ENCODE data around the gene RTN4R.
"Not testable (repeated sequence)": the region's sequence is repeated elsewhere in the genome, so short reads cannot be mapped to it uniquely, and the experiment has no call there.

Gene RTN4R

DNA sequence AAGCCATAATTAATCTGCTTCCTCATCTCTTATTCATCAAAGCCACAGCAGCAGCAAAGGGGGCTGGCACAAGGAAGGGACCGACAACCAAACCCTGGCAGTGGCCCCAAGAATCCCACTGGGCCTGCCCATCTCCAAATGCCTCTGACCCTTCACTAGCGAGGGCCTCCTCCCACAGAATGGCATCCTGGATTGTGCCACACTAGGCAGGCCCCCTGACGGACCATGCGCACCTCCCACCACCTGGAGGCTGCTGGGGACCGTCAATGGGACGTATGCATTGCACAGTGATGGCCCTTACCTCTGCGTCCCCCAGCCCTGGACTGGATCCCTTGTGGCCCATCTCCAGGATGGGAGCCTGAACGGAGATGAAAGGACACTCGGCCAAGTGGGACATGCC, 4.1 kb upstream of the RTN4R start:
- no peak for DNase-seq (ENCODE audit: extremely low read depth, low read depth)
- H3K4me3 ChIP-seq (replicated peaks; ENCODE audit: low read depth, low read length): no peak overlapping the region
- TF ChIP-seq, protein P1, sequence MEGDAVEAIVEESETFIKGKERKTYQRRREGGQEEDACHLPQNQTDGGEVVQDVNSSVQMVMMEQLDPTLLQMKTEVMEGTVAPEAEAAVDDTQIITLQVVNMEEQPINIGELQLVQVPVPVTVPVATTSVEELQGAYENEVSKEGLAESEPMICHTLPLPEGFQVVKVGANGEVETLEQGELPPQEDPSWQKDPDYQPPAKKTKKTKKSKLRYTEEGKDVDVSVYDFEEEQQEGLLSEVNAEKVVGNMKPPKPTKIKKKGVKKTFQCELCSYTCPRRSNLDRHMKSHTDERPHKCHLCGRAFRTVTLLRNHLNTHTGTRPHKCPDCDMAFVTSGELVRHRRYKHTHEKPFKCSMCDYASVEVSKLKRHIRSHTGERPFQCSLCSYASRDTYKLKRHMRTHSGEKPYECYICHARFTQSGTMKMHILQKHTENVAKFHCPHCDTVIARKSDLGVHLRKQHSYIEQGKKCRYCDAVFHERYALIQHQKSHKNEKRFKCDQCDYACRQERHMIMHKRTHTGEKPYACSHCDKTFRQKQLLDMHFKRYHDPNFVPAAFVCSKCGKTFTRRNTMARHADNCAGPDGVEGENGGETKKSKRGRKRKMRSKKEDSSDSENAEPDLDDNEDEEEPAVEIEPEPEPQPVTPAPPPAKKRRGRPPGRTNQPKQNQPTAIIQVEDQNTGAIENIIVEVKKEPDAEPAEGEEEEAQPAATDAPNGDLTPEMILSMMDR (IDR thresholded peaks at IDR 0.05; ENCODE audit: low read depth, low read length, missing control alignments): no peak

DNA sequence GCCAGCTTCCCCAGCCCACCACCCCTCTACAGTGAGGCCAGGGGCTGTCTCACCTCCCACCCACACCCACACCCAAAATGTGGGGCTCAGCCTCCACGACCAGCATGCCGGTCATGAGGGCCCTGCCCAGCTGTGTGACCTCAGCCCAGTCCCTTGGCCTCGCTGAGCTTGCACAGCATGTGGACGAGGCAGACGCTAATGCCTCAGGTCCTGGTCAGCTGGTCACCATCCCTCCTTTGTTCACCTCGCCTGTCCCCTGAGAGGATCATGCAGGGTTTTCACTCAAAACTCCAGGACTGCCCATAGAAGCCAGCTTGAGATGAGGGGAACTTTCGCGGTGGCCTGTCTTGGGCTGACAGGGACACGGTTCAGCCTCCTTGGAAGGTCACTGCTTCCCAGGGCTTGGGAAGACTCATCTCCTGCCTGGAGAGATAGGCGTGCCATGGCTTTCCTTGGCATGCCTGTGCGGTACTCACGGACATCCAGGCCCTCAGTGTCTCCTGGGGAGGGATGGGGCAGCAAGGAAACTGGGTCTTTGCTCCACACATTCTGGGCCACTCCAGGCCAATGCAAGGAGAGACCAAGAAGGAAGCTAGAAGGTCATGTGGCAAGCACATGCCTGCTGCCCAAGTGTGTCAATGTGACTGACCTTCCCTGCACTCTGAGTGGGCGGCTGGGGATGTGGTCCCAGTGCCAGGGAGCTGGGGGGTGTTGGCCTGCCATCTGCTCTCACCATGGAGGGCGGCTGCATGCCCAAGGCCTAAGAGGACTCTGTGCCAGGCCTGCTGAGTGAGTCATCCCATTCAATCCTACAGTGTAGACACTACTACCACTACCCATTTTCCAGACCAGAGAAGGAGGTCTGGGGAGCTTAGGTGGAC, 3.2 kb upstream of the RTN4R start:
- no peak overlapping the region for H3K4me3 ChIP-seq (replicated peaks; ENCODE audit: low read depth, low read length)
- TF ChIP-seq, protein P1 (IDR thresholded peaks at IDR 0.05; ENCODE audit: low read depth, low read length, missing control alignments): no peak
- DNase-seq (ENCODE audit: extremely low read depth, low read depth): no peak

DNA sequence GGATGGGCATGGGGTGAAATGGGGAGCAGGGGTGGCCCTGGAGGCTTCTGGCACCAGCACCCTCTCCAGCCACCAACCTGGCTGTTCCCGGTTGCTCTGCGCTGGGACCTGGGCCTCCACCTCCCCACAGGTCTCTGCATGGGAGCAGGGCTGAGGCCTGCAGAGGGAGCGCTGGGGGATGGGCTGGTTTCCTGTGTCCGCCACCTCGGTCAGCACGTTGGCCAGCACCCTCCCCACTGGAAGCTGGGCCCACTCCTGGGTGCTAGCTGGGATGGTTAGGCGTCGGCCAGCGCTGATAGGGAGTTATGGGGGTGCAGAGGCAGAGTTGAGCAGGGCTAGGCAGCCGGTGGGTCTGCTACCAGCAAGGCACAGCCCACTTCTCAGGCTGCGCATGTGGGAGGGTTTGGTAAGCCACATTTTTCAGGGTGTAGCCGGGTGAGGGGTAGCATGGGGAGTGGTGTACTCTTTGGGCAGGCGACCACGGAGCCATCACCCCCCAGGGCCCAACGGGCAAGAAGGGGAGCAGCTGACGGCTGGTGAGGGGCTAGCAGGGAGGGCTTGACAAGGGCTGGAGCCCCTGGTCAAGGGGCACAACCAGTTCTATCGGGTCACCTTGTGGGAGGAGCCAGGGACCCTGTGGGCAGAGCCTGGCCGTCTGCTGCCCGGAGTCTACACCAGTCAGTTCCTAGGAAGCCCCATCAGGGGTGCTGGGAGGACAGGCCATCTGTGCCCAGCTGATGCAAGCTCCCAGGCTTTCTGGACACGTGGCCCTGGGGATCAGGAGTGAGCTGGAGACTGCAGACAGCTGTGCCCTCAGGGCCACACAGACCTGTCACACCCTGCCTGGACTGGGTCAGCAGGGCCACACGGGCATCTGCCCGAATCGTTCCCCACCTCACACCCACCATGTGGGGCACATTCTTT, 2.3 kb upstream of the RTN4R start:
- H3K4me3 ChIP-seq (replicated peaks; ENCODE audit: low read depth, low read length); DNase-seq (ENCODE audit: extremely low read depth, low read depth): not testable (repeated sequence)

DNA sequence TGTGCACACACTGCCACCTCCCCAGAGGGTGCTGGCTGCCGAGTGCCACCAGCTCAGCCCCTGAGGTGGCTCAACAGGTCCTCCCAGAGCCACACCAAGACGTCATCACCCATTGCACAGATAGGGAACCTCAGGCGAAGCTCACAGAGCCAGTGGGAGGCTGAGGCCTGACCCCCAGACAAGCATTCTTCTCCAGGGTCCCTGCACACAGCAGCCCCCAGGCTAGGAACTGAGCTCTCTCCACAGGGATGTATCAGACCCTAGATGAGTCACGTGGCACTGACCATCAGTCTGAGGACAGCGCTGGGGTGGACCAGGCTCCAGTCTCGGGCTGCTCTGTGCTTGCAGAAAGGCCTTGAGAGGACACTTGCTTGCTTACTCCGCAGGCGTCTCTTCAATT, 1.6 kb upstream of the RTN4R start:
- not testable (repeated sequence) for H3K4me3 ChIP-seq (replicated peaks; ENCODE audit: low read depth, low read length); DNase-seq (ENCODE audit: extremely low read depth, low read depth)

DNA sequence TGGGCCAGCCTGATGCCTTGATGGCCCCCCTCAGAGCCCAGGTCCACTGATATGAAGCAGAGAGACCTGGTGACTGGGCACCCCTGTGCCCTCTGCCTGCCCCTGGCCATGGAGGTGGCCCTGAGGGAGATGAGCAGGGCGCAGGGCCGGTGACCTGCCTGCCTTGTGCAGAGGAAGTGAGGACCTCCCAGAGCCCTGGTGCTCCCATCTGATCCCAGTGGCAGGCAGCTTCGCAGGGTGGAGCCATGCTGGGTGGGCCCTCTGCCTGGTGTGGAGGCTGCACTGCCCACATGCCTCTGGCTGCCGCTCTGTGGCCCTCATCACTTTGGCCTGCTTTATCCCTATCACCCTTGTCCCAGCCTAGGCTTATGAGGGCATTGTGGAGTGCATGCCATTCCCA, 1.1 kb upstream of the RTN4R start:
- H3K4me3 ChIP-seq (replicated peaks; ENCODE audit: low read depth, low read length): not testable (repeated sequence)

DNA sequence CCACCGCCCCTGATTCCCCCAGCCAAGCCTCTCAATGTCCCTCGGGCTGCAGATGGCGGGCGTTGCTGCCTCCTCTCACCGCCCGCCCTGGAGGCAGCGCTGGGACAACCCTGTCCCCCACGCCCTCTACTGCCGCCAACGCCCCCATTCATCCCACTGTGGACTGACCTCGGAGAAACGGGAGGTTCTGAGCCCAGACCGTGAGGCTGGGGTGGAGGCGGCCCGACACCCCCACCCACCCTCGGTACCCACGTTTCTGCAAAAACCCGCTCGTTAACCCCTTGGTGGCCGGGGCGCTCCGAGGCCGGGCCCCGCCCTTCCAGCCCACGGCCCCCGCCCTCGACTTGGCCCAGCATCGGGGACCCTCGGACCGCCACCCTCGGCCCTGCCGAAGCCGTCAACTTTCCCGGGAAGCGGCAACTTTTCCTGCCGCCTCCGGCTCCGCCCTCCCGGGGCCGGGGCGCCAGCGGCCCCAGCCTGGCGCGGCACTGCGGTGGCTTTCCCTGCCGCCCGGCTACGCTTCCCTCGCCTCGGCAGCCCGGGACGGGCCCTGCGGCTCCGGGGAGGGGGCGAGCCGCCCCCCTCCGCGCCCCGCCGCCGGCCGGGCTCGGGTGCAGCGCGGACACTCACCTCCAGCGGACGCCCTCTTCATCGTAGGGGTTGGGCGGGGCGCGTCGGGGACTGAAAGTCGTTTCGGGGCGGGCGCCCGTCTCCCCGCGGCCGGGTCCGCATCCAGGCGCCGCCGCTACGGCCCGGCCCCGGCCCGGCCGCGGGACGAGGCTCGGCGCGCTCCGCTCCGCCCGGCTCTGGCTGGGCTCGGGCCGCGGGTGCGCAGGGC, 458 bp downstream of the RTN4R start:
- TF ChIP-seq, protein P1 (IDR thresholded peaks at IDR 0.05; ENCODE audit: low read depth, low read length, missing control alignments): no peak
- no peak for DNase-seq (ENCODE audit: extremely low read depth, low read depth)
- peak overlapping the region; percentile 30 for H3K4me3 ChIP-seq (replicated peaks; ENCODE audit: low read depth, low read length)

More for the DNA sequence above, 1.1 kb upstream of the RTN4R start:
- not testable (repeated sequence) for DNase-seq (ENCODE audit: extremely low read depth, low read depth)

DNA sequence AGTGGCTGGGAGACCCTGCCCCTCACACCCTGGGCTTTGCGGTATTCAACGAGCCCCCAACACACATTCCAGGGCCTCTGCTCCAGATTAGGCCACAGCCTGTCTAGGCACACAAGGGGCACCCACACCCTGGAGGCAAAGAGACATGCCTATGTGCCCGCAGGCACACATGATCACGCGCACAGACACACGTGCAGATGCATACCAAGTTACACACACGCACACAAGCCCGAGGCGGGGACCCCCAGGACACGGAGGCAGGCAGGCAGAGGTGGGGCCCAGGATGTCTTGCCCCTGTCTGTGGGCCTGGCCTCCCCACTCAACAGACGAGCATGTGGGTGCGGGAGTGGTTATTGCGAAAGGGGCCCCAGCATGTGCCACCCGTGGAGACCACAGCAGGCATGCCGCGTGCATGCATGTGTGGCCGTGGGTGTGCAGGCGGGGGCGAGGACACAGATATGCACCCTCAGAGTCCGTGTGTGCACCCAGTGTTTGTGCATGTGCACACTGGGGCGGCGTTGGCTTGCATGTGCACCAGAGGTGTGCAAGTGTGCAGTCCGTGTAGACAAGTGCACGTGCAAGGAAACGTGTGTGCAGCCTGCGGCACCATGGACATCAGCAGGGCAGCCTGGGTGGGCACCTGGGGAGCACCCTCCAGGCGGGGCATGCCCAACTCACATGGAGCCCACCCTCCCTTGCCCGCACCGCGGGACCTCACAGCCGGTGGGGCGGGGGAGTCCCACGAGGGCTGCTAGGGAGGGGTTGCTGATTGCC, 1.3 kb downstream of the RTN4R start:
- DNase-seq (ENCODE audit: extremely low read depth, low read depth): not testable (repeated sequence)
- H3K4me3 ChIP-seq (replicated peaks; ENCODE audit: low read depth, low read length): peak overlapping the region; percentile 30; the same call in 1 of the 2 replicates

DNA sequence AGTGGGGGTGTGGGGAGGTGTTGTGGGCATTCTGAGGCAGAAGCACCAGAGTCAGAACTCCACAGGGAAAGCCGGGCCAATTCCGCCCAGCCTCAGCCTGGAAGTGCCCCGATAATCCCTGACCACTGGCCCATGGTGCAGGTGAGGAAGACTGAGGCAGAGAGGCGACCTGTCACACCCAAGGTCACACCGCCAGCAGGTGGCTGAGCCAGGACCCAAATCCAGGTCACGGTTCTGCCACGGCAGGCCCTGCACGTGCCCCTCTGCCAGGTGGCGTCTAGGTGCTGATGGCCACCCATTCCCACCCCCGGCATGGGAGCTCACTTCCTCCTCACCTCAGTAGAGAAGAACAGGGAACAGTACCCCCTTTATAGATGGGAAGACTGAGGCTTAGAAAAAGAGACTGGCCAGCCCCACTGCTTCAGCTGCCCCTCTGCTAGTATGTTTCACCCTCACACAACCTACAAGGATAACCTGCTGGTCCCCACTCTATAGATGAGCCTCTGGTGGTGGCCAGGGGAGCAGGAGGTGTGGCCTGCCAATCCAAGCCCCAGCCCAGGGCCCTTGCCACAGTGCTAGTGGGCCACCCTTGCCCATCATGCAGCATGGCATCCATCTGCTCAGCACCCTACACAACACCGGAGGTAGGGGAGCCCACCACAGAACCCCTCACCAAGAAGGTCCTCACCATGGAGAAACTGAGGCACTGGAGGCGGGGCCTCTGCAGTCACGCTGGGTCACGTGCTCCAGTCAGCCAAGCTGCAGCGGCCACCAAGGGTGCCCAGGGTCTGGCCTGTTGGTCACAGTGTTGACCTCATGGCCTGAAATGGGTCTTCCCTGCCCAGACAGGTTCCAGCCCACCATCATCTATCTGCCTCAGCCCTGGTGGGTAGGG, 2.1 kb downstream of the RTN4R start:
- H3K4me3 ChIP-seq (replicated peaks; ENCODE audit: low read depth, low read length); DNase-seq (ENCODE audit: extremely low read depth, low read depth): not testable (repeated sequence)
